Effector memory CD8-positive, alpha-beta T cell (primary cell): ENCODE results near the gene SARNP.

Source experiments
- ATAC-seq: fragments of 150-1000 bp; cut with Tn5 transposase; replicated peaks from 2 replicates; pipeline ENCODE4 v1.10.0; 2021; ENCODE audit warnings: mild to moderate bottlenecking, moderate library complexity
- DNase-seq, 3 experiments: peaks; one replicate each; pipeline ENCODE4 v3.0.0; 2021
- H3K27ac Mint-ChIP-seq, 2 donors: one replicate each; pipeline ENCODE4 v1.8.0; 2022; ENCODE audit warnings: mild to moderate bottlenecking in 2 of 2, mixed read lengths in 2 of 2, moderate library complexity in 2 of 2
- H3K27me3 Mint-ChIP-seq, 2 donors: one replicate each; pipeline ENCODE4 v1.8.0; 2022; ENCODE audit warnings: mixed read lengths in 2 of 2
- H3K36me3 Mint-ChIP-seq: one replicate; pipeline ENCODE4 v1.8.0; 2022; ENCODE audit warnings: mild to moderate bottlenecking, moderate library complexity, mixed read lengths; ENCODE audit not compliant: insufficient read depth
- H3K4me1 Mint-ChIP-seq, 2 donors: one replicate each; pipeline ENCODE4 v1.8.0; 2022; ENCODE audit warnings: low read depth in 2 of 2, mixed read lengths in 2 of 2
- H3K4me3 Mint-ChIP-seq, 2 donors: one replicate each; pipeline ENCODE4 v1.8.0; 2022; ENCODE audit warnings: mild to moderate bottlenecking in 2 of 2, mixed read lengths in 2 of 2, moderate library complexity in 2 of 2
- H3K9me3 Mint-ChIP-seq, 2 donors: one replicate each; pipeline ENCODE4 v1.8.0; 2022; ENCODE audit warnings: mixed read lengths in 2 of 2

SARNP gene

DNA sequence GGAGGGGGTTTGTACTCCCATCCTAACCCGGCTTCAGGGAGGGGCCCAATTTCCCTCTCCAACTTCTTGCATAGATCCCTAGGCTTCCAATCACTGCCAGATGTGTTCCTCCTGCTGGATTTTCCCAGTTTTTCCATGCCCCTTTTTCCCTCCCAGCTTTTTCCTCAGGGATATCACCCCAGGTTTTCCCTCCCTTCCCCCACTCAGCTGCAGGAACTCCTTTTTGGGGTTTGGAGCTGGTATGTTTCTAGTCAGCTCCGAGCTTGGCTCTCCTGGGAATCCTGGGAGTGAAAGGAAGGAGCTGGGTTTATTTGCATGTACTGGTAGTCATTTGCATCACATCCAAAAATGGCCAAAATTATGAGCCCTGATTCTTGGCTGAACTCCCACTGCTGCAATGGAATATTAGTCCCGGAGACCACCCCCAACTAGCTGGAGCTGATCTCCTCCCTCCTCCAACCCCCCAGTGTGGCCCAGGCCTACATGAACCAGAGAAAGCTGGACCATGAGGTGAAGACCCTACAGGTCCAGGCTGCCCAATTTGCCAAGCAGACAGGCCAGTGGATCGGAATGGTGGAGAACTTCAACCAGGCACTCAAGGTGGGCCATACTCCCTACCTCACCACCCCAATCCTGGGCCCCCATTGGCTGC lies 98.8 kb downstream of the SARNP start:
- H3K27ac Mint-ChIP-seq: peak overlapping the region in 1 of 2 donors; percentile 67
- H3K9me3 Mint-ChIP-seq: peaks cover 0 to 1% of the 10 kb centered on the region in 2 donors
- DNase-seq (no peak), ATAC-seq (no peak)
- peaks cover 18 to 24% of the 10 kb centered on the region in 2 donors for H3K4me1 Mint-ChIP-seq
- peaks cover 18% of the 10 kb centered on the region for H3K36me3 Mint-ChIP-seq
- no peak overlapping the region for H3K4me3 Mint-ChIP-seq
- H3K27me3 Mint-ChIP-seq: no peaks in the 10 kb centered on the region

DNA sequence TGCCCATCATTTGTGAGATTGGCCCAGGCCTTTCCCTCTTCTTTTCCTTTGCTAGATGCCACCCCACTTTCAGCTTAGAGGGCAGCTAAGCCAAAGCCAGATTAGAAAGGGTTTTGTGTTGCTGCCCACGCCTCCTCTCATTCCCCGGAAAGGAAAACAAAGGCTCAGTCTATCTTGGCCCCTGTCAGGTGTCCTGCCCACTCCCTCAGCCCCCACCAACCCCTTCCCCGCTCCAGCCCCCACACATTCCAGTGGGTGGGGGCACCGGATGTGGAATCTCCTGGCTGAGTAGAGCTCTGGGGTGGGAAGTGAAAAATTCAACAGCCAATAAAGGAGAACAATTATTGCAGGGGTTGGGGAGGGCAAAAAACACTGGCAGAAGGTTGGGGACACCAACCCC lies 99.5 kb downstream of the SARNP start:
- DNase-seq: no peak
- Mint-ChIP-seq H3K9me3 (peaks cover 0 to 1% of the 10 kb centered on the region in 2 donors), H3K4me1 (peaks cover 18 to 24% of the 10 kb centered on the region in 2 donors), H3K27me3 (no peaks in the 10 kb centered on the region), H3K27ac (peak overlapping the region; percentile 67 to 97), H3K36me3 (peaks cover 17% of the 10 kb centered on the region), H3K4me3 (peak overlapping the region; percentile 92 to 94)
- ATAC-seq: no peak

DNA sequence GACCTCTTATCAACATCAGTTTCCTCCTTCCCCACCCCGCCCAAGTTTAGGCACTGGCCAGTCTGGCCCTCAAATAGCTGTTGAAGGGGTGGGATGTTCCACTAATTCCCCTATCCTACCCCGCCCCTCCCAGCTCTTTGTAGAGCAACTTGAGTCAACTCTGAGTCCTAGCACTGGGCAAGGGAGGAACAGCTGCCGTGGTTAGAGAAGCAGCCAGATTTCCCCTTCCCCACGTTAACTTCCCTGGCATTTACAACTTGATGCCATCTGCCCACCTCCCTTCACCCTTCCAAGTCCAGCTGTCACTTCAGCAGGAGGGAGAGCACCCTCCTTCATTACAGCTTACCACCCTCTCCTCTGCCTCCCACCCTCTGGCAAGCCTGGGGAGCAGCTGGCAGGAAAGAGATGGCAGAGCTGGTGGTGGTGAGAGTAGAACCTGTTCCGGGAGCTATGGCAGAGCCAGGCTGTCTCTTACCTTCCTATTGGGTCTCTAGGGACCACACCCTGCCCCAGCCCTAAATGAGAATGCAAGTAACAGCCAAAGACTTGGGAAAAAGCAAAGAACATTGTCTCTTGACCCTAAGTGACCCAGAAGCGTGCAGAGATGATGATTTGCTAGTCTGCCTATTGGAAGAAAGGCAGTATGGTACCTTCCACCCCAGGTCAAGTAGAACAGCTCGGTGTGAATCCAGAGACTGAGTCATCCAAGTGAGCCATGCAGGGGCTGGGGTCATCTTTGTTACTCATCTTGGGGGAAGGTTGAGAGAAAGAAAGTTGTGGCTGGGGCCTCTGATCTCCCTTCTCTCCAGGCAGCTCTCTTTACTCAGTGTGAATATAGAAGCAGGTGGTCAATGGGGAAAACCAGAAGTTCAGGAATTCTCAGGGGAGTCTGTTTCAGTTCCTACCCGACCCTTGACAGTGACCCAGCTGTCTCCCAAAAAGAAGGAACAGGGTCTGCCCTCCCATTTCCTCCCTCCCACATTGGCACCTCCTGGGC lies 100.2 kb downstream of the SARNP start:
- DNase-seq (no peak), ATAC-seq (no peak)
- H3K4me1 Mint-ChIP-seq: peaks cover 18 to 24% of the 10 kb centered on the region in 2 donors

DNA sequence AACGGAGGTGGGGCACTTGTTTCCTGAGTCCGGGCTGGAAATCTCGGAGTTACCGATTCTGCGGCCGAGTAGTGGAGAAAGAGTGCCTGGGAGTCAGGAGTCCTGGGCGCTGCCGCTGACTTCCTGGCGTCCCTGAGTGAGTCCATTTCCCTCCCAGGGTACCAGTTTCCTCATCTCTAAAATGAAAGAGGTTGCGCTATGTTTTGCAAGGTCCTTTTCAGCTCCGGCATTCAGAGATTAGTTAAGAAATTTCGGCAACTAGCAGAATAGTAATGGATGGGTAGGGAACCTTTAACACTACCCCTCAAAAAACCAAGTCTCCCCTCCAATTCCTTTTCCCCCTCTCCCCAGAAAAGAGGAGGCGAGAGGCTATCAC lies 101.0 kb downstream of the SARNP start:
- ATAC-seq (no peak), DNase-seq (no peak)
- Mint-ChIP-seq H3K36me3 (peaks cover 17% of the 10 kb centered on the region), H3K27me3 (peaks cover 0 to 7% of the 10 kb centered on the region in 2 donors), H3K4me3 (peak overlapping the region; percentile 92 to 94), H3K9me3 (peaks cover 0 to 1% of the 10 kb centered on the region in 2 donors), H3K4me1 (peaks cover 18 to 24% of the 10 kb centered on the region in 2 donors), H3K27ac (peak overlapping the region; percentile 97)

More for the DNA sequence above, 100.2 kb downstream of the SARNP start:
- Mint-ChIP-seq H3K9me3 (peaks cover 0 to 1% of the 10 kb centered on the region in 2 donors), H3K36me3 (peaks cover 17% of the 10 kb centered on the region), H3K27me3 (no peaks in the 10 kb centered on the region), H3K27ac (peak overlapping the region; percentile 97), H3K4me3 (peak overlapping the region; percentile 92 to 94)

DNA sequence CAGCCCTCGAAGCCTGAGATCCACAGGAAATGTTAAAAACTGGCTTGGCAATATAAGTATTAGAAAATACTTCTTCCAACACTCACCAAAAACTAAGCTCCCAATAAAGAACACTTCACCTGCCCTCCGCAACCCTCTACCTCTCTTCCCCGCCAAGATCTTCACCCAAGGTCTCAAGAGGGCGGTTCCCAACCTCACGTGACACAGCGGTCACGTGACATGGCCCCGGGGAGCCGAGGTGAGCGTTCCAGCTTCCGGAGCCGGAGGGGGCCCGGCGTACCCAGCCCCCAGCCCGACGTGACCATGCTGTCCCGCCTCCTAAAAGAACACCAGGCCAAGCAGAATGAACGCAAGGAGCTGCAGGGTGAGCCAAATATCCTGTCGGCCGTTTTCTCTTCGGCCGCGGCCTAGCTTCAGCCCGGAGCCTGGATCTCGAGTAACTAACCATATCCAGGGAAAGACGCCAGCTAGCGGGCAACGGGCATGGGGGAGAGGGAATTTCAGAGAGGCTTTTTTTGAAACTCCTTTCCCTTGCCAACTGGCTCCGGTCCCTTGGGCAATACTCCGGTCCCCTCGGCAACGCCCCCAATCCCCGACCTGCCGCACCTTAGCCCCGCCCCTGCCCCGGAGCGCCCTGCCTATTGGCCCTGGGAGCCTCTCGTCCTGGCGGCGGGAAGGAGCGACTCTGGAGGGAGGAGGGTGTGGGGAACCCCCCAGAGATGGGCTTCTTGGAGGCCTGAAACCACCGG lies 101.5 kb downstream of the SARNP start, which contains the start of gene BLOC1S1:
Gene BLOC1S1 (plus strand): TSS at position 214 of the 749 bp plus-strand sequence. CDS start 6 bp downstream, at position 220.
- peaks cover 17% of the 10 kb centered on the region for H3K36me3 Mint-ChIP-seq
- peaks cover 0 to 1% of the 10 kb centered on the region in 2 donors for H3K9me3 Mint-ChIP-seq
- DNase-seq (peak; percentile 89 to 91 (median 90)), ATAC-seq (peak; percentile 90)
- peak within 1 kb of the TSS; percentile 97 for H3K27ac Mint-ChIP-seq
- H3K4me3 Mint-ChIP-seq: peak within 1 kb of the TSS; percentile 92 to 94
- H3K27me3 Mint-ChIP-seq: peaks cover 0 to 8% of the 10 kb centered on the region in 2 donors
- H3K4me1 Mint-ChIP-seq: peaks cover 18 to 21% of the 10 kb centered on the region in 2 donors

DNA sequence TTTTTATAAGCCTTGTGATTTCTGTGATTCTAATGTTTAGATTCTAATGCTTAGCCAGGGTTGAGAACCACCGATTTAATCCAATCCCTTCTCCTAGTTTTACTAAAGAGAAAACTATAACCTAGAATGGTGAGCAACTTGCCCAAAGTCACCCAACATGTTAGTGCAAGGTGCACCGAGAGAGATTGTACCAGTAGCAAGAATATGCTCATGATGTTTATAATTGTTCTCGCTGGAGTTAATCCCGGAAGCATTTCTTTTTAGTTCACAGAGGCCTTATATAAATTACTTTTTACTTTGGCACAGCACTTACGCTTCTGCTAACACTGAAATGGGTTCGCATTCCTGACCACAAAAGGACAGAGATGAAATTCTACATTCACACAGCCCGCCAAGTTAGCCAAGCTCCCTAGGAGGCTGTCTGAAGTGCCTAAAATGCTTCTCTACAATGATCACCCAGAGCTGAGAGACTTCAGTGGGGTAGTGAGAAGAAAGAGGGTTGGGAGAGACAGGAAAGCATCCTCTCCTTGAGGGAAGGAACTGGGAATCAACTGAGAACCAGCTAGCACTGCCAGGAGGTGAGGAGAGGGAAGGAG lies 102.3 kb downstream of the SARNP start:
- Mint-ChIP-seq H3K9me3 (peaks cover 0 to 1% of the 10 kb centered on the region in 2 donors), H3K27me3 (peaks cover 0 to 8% of the 10 kb centered on the region in 2 donors), H3K4me3 (peak overlapping the region; percentile 92 to 94), H3K27ac (peak overlapping the region; percentile 97), H3K36me3 (peaks cover 17% of the 10 kb centered on the region), H3K4me1 (peaks cover 18 to 21% of the 10 kb centered on the region in 2 donors)
- DNase-seq: no peak
- ATAC-seq: no peak

DNA sequence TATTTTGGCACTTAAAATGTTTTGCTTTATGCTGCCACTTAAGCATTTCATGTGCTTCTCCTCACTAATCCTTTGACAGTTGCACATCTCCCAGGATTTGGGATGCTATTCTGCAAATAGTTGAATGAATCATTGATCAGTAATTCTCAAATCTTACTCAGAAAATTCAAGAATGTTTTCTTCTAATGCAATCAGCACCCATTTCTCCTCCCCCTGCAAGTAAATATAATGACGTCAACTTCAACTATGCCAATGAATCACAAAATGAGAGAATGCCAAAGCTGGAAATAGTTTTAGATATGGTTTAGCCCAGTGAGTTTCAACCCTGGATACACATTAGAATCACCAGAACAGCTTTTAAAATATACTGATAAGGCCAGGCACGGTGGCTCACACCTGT lies 103.8 kb downstream of the SARNP start:
- Mint-ChIP-seq H3K27me3 (peaks cover 14 to 21% of the 10 kb centered on the region in 2 donors), H3K9me3 (peaks cover 0 to 1% of the 10 kb centered on the region in 2 donors), H3K4me1 (peaks cover 22% of the 10 kb centered on the region in 2 donors), H3K27ac (no peak overlapping the region), H3K36me3 (peaks cover 17% of the 10 kb centered on the region), H3K4me3 (no peak overlapping the region)
- no peak for ATAC-seq
- DNase-seq: no peak

DNA sequence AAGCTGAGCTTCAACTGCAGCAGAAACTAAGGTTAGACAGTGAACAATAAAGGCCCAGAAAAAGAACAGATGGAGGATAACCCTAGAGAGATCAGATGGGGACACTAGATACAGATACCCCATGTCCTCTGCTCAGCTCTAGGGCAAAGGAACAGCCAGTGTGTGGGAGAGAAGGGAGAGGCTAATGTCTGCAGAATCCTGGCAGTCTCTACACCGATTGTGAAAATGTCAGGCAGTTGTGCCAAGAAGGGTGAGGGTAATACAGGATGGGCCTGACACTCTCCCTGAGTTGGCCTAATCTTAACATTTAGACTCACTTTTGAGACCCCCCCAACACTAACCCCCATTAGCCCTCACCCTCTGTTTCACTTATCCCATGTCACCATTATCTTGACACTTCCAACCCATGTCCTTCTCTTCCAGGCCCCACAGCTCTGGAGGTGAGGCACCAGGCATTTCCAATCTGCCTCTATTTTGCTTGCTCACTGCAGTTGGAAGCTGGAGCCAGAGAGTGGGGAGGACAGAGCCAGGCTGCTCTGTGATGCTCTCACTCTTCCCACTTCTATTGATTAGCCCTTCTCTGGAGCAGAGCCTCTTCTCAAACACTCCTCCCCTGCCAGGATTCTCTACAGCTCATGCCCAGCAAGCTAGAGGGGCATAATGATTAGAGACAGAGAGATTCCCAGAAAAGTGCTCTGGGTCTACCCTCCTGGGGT lies 104.7 kb downstream of the SARNP start:
- Mint-ChIP-seq H3K4me3 (no peak overlapping the region), H3K4me1 (peaks cover 24 to 31% of the 10 kb centered on the region in 2 donors), H3K36me3 (peaks cover 17% of the 10 kb centered on the region), H3K9me3 (peaks cover 0 to 1% of the 10 kb centered on the region in 2 donors), H3K27me3 (peaks cover 22 to 29% of the 10 kb centered on the region in 2 donors), H3K27ac (no peak overlapping the region)
- no peak for ATAC-seq
- no peak for DNase-seq

DNA sequence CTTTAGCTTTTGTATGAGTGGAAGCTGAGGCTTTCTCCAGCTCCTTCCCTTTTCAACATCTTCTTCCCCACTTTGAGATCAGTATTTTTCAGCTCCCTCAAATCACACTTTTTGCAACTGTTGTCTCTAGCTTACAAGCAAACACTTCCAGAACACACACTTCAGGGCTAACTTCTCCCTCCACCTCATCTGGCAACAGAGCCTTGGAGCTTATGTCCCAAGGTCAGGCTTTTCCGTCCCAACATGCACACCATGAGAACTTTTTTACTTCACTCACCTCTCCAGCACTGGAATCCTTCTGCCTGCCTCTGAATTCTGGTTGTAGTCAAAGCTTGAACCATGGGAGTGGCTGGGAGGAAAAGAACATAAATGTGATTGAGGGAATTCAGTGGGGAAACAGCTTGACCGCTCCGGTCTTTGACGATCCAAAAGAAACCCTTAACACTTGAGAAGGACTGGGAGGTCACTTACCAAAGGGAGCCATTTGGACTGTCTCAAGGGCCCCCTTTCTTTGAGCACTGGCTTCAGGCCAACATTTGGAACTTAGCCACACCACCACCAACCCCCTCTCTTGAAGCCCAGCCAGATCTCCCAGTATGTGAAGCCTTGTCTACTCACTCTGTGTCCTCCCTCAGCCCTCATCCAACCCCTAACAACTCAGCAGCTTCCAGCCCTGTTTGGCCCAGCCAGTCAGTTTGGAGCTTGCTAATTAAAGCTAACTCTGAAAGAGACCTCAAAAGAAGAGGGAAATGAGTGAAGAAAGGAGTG lies 105.6 kb downstream of the SARNP start:
- Mint-ChIP-seq H3K27me3 (peaks cover 26 to 36% of the 10 kb centered on the region in 2 donors), H3K4me3 (no peak overlapping the region), H3K9me3 (peaks cover 0 to 1% of the 10 kb centered on the region in 2 donors), H3K27ac (no peak overlapping the region), H3K36me3 (peaks cover 17% of the 10 kb centered on the region), H3K4me1 (peaks cover 23 to 27% of the 10 kb centered on the region in 2 donors)
- ATAC-seq (no peak), DNase-seq (no peak)

DNA sequence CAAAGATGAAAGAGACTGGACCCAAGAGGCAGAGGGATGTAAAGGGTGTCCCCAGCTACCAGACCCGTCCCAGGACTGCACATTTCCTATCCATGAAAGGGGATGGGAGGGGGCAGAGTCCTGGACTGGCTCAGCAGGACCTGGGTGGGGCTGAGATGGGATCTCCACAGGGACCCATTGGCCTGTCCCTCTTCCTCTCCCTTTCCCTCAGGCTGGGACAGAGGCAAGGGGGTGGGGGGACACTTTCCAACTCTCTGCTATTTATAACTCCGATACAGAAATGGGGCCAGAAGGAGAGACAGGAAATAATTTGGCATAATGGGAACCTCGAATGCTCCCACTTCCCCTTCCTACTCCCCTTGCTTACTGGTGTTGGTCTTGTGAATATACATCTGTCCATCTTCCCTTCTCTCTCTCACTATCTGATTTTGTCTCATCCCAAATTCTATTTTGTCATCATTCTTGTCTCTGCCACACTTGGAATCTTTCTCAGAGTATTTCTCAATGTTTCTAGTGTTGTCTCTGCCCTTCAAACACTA lies 108.8 kb downstream of the SARNP start:
- ATAC-seq (no peak), DNase-seq (no peak)
- no peaks in the 10 kb centered on the region for H3K36me3 Mint-ChIP-seq
- peaks cover 32 to 45% of the 10 kb centered on the region in 2 donors for H3K27me3 Mint-ChIP-seq
- H3K9me3 Mint-ChIP-seq: no peaks in the 10 kb centered on the region
- H3K27ac Mint-ChIP-seq: no peak overlapping the region
- peaks cover 15 to 19% of the 10 kb centered on the region in 2 donors for H3K4me1 Mint-ChIP-seq
- peak overlapping the region; percentile 79 to 85 for H3K4me3 Mint-ChIP-seq

DNA sequence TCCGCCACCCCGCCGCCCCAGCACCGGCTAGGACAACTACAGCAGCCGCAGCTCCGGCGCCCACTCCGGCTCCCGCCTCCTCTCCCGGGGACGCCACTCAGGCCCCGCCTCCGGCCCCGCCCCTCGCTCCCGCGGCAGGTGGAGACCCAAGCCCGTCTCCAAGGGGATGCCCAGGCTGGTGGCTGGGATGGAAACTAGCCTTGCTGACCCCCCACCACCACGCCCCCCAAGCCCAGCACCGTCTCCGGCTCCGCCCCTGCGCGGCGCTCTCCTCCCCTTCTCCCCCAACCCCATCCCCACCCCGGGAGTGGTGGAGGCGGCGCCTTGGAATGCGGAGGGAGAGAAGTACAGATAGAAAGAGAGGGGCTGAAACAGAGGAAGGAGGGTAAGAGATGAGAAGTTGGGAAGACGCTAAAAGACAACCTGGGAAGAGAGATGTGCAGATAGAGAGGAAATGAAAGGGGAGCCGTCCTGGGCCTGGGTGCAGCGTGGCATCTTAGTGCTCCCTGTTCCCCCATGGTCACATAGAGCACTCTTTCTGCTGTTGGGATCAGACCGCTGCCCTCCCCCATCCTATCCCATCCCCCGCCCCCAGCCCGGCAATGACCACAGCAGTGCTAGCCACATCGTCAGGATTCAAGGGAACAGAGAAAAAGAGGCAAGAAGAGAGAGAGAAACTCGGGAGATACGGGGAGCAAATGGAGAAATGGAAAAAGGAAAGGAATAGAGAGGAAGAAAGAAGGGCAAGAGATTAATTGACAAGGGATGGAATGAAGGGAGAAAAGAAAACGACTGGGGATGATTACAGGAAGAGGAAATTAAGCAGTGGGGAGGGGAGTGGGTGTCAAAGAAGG lies 109.5 kb downstream of the SARNP start, which contains the start of gene ITGA7:
Gene ITGA7 (minus strand): TSS at position 64 of the 854 bp plus-strand sequence. CDS start 222 bp downstream, outside the sequence.
- H3K9me3 Mint-ChIP-seq: no peaks in the 10 kb centered on the region
- ATAC-seq (peak; percentile 78), DNase-seq (peak in 1 of 3 experiments; percentile 27)
- peak within 1 kb of the TSS; percentile 49 to 68 for H3K27ac Mint-ChIP-seq
- no peaks in the 10 kb centered on the region for H3K36me3 Mint-ChIP-seq
- peak within 1 kb of the TSS; percentile 79 to 85 for H3K4me3 Mint-ChIP-seq
- peaks cover 15 to 19% of the 10 kb centered on the region in 2 donors for H3K4me1 Mint-ChIP-seq
- H3K27me3 Mint-ChIP-seq: peaks cover 32 to 52% of the 10 kb centered on the region in 2 donors
